Measurements from ENCODE around the gene PEX6. TPM values are rescaled to one million over a fixed set of nuclear protein-coding genes. Genes with fewer than 3 reads are reported as not detected.

PEX6 gene
- total and polyA plus RNA-seq, 2 of the 13 experiments (the other 11 are each of a cell fraction or from before 2014, with no cell fraction given): 5.1 to 6.7 TPM

DNA sequence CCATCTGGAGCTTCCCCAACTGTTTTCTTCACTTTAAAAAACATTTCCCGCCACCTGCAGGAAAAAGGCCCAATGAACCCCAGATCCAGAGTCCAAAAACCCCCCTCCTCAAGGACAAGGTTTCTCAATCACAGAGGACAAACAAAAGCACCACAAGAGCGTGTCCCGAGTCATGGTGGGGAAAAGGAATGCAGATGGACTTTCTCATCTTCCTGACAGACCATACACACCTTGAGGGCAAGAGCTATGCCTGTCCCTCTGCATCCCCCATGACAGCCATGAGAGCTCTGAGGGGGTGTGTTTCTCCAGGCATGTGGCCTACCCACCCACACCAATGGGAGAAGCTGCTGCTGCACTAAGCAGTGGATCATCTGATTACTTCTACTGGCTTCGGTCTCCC is 9.0 kb downstream of the PEX6 start (continued):
- TF ChIP-seq, protein P1, sequence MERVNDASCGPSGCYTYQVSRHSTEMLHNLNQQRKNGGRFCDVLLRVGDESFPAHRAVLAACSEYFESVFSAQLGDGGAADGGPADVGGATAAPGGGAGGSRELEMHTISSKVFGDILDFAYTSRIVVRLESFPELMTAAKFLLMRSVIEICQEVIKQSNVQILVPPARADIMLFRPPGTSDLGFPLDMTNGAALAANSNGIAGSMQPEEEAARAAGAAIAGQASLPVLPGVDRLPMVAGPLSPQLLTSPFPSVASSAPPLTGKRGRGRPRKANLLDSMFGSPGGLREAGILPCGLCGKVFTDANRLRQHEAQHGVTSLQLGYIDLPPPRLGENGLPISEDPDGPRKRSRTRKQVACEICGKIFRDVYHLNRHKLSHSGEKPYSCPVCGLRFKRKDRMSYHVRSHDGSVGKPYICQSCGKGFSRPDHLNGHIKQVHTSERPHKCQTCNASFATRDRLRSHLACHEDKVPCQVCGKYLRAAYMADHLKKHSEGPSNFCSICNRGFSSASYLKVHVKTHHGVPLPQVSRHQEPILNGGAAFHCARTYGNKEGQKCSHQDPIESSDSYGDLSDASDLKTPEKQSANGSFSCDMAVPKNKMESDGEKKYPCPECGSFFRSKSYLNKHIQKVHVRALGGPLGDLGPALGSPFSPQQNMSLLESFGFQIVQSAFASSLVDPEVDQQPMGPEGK (CRISPR knock-in tag; IDR thresholded peaks at IDR 0.05): peak; percentile 66
- TF ChIP-seq CEBPG (CRISPR knock-in tag; IDR thresholded peaks at IDR 0.05) (peak; percentile 72), THAP11 (CRISPR knock-in tag; IDR thresholded peaks at IDR 0.05) (peak; percentile 60; the same call in 1 of the 2 replicates), GABPA (IDR thresholded peaks at IDR 0.05; ENCODE audit: low read depth, low read length) (no peak), GABPA (CRISPR knock-in tag; IDR thresholded peaks at IDR 0.05; ENCODE audit: low read depth) (0 out of 2 replicates have a peak, but pooled peaks have one; percentile 22), ZNF446 (CRISPR knock-in tag; IDR thresholded peaks at IDR 0.05) (no peak), DPF2 (CRISPR knock-in tag; IDR thresholded peaks at IDR 0.05; ENCODE audit: borderline replicate concordance, low read depth) (no peak), ESRRA (CRISPR knock-in tag; IDR thresholded peaks at IDR 0.05; ENCODE audit: low read depth) (peak; percentile 76; the same call in 1 of the 2 replicates), ZMYM4 (CRISPR knock-in tag; IDR thresholded peaks at IDR 0.05) (no peak), ZNF782 (CRISPR knock-in tag; IDR thresholded peaks at IDR 0.05; ENCODE audit: borderline replicate concordance) (no peak), FOSL2 (CRISPR knock-in tag; IDR thresholded peaks at IDR 0.05) (0 out of 2 replicates have a peak, but pooled peaks have one; percentile 14), ERF (CRISPR knock-in tag; IDR thresholded peaks at IDR 0.05) (no peak), SRSF1 (optimal IDR thresholded peaks at IDR 0.05; ENCODE audit: low read depth, low read length) (no peak), POLR2A (IDR thresholded peaks at IDR 0.05; ENCODE audit: insufficient read depth in 1 of 2, low read depth in 2 of 2, low read length in 2 of 2) (no peak)
- TF ChIP-seq, protein P2, sequence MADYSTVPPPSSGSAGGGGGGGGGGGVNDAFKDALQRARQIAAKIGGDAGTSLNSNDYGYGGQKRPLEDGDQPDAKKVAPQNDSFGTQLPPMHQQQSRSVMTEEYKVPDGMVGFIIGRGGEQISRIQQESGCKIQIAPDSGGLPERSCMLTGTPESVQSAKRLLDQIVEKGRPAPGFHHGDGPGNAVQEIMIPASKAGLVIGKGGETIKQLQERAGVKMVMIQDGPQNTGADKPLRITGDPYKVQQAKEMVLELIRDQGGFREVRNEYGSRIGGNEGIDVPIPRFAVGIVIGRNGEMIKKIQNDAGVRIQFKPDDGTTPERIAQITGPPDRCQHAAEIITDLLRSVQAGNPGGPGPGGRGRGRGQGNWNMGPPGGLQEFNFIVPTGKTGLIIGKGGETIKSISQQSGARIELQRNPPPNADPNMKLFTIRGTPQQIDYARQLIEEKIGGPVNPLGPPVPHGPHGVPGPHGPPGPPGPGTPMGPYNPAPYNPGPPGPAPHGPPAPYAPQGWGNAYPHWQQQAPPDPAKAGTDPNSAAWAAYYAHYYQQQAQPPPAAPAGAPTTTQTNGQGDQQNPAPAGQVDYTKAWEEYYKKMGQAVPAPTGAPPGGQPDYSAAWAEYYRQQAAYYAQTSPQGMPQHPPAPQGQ (CRISPR knock-in tag; IDR thresholded peaks at IDR 0.05; ENCODE audit: borderline replicate concordance): no peak
- TF ChIP-seq, protein P3, sequence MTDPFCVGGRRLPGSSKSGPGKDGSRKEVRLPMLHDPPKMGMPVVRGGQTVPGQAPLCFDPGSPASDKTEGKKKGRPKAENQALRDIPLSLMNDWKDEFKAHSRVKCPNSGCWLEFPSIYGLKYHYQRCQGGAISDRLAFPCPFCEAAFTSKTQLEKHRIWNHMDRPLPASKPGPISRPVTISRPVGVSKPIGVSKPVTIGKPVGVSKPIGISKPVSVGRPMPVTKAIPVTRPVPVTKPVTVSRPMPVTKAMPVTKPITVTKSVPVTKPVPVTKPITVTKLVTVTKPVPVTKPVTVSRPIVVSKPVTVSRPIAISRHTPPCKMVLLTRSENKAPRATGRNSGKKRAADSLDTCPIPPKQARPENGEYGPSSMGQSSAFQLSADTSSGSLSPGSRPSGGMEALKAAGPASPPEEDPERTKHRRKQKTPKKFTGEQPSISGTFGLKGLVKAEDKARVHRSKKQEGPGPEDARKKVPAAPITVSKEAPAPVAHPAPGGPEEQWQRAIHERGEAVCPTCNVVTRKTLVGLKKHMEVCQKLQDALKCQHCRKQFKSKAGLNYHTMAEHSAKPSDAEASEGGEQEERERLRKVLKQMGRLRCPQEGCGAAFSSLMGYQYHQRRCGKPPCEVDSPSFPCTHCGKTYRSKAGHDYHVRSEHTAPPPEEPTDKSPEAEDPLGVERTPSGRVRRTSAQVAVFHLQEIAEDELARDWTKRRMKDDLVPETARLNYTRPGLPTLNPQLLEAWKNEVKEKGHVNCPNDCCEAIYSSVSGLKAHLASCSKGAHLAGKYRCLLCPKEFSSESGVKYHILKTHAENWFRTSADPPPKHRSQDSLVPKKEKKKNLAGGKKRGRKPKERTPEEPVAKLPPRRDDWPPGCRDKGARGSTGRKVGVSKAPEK (CRISPR knock-in tag; IDR thresholded peaks at IDR 0.05; ENCODE audit: borderline replicate concordance): 0 out of 2 replicates have a peak, but pooled peaks have one; percentile 28
- TF ChIP-seq, protein P4, sequence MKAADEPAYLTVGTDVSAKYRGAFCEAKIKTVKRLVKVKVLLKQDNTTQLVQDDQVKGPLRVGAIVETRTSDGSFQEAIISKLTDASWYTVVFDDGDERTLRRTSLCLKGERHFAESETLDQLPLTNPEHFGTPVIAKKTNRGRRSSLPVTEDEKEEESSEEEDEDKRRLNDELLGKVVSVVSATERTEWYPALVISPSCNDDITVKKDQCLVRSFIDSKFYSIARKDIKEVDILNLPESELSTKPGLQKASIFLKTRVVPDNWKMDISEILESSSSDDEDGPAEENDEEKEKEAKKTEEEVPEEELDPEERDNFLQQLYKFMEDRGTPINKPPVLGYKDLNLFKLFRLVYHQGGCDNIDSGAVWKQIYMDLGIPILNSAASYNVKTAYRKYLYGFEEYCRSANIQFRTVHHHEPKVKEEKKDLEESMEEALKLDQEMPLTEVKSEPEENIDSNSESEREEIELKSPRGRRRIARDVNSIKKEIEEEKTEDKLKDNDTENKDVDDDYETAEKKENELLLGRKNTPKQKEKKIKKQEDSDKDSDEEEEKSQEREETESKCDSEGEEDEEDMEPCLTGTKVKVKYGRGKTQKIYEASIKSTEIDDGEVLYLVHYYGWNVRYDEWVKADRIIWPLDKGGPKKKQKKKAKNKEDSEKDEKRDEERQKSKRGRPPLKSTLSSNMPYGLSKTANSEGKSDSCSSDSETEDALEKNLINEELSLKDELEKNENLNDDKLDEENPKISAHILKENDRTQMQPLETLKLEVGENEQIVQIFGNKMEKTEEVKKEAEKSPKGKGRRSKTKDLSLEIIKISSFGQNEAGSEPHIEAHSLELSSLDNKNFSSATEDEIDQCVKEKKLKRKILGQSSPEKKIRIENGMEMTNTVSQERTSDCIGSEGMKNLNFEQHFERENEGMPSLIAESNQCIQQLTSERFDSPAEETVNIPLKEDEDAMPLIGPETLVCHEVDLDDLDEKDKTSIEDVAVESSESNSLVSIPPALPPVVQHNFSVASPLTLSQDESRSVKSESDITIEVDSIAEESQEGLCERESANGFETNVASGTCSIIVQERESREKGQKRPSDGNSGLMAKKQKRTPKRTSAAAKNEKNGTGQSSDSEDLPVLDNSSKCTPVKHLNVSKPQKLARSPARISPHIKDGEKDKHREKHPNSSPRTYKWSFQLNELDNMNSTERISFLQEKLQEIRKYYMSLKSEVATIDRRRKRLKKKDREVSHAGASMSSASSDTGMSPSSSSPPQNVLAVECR (CRISPR knock-in tag; IDR thresholded peaks at IDR 0.05; ENCODE audit: borderline replicate concordance): peak; percentile 44; the same call in 1 of the 2 replicates

All from HepG2 (cell line).